Measurements from ENCODE around the gene POLK.
"Not testable (repeated sequence)": the region's sequence is repeated elsewhere in the genome, so short reads cannot be mapped to it uniquely, and the experiment has no call there.

The POLK gene

DNA sequence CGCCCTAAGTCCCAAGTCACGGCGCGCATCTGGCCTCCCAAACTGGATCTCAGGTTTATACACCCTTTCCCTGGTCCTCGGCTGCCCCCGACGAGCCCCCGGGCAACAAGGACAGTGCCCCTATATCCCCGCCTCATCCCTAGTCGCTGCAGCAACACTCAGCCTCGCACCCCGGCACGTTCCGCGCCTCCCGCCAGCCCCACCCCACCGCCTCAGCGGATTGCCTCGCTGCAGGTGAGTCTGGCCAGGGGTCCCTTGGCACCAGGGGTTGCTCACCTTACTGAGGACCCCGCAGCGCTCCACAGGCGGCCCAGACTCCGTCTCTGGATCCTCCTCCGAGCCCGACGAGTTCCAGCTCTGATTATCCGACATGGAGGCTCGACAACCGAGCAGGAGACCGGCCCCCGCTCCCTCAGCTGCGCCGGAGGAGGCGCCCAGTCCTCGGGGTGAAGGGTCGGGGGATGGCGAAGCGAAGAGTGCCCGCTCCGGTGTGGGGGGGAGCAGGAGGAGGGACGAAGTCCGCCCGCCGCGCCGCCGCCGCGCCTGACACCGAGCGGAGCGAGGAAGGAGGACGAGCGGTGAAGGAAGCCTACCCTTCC is 756 bp upstream of the POLK start:
- no peak for DNase-seq (ENCODE audit: low spot score)

DNA sequence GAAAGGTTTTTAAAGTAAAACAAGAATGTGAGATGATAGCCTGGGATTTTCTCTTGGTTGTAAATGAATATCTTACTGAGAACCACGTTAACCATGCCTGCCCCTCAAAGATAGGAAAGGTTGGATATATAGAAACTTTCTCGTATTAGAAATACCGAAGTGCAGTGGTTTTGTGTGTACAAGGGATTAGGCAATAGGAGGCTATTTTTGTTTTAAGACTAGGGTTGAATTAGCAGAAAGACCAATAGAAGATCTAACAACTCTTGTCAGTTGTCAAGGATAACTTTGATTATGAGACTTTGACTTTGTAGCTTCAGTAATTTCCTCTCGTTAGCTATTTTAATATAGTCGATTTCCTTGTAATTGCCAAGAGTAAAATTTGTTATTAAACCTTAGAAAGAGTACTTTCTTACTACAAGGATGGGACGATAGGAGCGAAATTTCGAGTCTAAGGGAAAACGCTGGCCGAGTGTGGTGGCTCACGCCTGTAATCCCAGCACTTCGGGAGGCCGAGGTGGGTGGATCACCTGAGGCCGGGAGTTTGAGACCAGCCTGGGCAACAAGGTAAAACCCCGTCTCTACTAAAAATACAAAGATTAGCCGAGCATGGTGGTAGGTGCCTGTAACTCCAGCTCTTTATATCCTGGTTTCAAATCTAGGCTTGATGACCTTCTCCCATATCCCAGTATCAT is 838 bp downstream of the POLK start:
- no peak for DNase-seq (ENCODE audit: low spot score)

DNA sequence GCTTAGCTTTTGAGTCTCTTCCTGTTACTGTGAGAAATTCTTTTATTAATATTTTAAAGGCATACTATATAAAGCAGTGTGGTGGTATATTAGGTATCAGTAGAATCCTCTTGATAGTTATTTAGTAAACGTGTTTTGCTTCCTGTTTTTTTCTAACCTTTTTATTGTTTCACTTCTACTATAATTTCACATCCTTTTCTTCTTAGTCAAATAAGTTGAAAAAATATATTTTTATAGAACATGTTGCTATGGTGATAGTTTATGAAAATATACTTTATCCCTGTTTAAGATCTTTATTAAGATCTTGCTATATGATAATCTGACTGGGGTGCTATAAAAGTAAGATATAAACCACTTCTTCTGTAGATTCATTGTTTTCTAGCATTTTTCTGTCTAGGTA is 2.1 kb downstream of the POLK start:
- no peak for DNase-seq (ENCODE audit: low spot score)

DNA sequence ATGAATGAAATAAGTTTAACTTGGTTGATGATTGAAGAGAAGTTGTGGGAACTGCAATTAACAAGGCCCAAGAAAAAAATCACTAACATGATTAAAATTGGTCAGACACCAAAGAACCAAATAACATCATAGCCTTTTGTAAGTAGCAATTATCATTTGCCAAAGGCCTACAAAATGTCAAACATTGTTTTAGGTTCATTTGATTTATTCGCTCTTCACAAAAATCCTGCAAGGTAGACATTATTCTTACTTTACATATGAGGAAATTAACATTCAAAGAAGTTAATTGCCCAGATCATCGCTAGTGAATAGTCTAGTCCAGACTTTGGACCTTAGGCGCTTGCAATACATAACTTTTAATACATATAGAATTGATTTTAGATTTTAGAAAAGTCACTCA is 2.6 kb downstream of the POLK start:
- no peak for DNase-seq (ENCODE audit: low spot score)

DNA sequence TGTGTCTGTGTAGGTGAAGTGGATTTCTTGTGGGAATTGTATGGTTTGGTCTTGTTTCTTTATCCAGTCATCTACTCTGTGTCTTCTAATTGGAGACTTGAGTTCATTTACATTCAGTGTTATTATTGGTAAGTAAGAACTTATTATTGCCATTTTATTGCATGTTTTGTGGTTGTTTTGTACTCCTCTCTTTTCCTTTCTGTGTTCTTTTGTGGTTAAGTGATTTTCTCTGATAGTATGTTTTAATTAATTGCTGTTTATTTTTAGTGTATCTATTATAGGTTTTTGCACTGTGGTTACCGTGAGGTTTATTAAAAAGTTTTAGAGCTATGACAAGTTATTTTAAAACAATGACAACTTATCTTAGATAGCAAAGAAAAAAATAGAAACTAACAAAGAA is 8.1 kb downstream of the POLK start:
- DNase-seq (ENCODE audit: low spot score): no peak

DNA sequence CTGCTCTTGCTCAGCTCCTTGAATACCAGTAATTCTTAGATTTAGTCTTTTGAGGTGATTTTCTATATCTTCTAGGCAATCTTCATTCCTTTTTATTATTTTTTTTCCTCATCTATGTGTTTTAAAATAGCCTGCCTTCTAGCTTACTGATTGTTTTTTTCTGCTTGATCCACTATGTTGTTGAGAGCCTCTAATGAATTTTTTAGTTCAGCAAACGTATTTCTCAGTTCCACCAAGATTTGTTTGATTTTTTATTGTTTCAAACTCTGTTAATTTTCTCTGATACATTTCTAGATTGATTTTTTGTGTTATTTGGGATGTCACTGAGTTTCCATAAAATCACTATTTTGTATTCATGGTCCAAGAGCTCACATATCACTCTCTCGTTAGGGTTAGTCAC is 9.5 kb downstream of the POLK start:
- no peak for DNase-seq (ENCODE audit: low spot score)

DNA sequence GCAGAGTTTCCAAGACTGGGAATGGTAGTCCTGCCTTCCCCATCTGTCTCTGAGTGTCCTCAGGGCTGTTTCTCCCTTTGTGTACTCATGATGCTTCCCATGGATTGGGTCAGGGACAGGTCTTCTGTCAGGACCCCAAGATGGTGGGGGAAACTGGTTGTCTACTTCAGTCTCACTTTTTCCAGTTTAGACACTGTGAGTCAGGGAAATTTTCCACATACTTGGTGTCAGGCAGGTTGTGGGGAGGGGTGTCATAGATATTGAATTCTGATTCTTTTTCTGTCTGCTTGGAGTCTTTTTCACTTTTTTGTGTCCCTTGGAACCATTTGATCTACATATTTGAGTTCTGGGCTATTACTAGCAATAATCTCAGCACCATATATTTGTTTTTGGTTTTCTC is 10.3 kb downstream of the POLK start:
- DNase-seq (ENCODE audit: low spot score): no peak

DNA sequence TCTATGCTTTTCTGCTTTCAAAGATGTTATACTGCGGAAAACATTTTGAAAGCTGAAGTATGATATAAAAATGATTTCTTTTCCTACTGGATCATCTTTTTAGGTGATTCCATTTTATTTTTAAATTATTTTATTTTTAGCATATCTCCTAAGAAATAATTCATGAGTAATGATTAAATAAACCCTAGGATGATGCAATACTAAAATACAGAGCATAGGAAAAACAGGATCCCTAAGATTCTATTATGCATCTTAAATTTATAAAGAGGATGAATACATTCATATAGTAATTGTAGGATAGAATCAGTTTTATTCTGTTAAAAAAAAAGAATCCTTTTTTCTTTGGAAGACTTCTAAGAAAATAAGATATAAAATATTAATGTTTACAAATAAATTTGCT is 10.9 kb downstream of the POLK start:
- DNase-seq (ENCODE audit: low spot score): no peak

DNA sequence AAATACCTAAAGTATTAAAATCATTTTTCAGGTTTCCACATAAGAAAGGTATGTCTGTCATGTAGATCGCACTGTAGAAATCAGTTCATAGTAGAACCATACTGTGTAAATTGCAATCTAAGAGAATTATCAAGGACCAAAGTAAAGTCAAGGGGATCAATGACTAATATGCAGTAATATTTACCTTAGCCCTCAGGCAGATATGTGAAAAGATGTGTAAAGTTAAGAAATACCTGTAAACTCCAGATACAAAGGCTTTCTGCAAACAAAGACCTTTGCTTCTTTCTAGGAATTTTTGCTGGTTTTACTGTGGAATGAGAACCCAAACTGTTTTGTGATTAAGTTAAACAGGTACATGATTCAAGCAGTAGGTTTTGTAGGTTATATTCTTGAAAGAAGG is 11.6 kb downstream of the POLK start:
- no peak for DNase-seq (ENCODE audit: low spot score)

DNA sequence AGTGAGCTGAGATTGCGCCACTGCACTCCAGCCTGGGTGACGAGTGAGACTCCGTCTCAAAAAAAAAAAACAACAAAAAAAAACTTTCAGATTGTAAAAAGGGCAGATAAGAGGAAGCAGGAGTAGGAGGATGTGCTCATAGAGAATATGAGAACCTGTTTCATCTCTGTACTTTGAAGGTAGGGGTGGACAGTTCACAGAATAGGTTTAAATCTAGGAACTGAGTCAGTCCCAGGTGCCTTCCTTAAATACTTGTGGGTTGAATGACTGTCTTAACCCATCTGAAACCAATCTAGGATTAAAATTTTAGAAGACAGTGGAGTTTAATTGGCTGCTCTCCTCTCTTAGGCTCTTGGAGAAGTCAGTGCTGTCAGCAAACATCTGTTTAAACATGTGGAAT is 12.4 kb downstream of the POLK start:
- no peak for DNase-seq (ENCODE audit: low spot score)

DNA sequence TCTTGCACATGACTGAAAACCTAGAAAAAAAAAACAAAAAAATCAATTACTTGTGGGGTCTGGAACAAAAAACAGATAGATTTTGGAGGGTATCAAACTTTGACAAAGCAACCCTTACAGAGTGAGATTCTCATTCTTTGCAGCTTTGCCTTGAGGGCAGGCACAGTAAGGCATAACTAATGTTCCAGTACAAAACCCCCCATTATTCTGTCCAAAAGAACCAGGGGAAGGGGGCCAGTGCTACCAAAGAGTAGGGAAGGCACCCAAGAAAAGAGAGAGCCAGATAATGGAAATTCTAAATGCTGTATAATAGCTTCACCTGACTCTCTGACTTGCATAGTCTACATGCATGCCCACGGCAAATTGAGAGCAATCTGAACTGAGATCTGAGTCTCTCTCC is 12.9 kb downstream of the POLK start:
- no peak for DNase-seq (ENCODE audit: low spot score)

DNA sequence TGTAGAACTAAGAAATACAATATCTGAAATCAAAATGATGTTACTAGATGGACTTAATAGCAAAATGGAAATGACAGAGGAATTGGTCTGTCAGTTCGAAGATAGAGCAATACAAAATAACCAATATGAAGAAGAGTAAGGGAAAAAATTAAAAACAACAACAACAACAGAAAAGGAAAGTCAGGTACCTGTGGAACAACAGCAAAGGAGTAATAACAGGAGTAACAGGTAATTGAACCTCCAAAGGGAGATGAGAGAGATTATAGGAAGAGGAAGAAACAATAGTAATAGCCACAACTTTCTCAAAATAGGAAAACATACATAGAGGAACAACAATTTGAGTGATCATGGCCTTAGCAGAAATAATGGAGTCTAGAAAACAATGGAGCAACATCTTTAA is 13.7 kb downstream of the POLK start:
- DNase-seq (ENCODE audit: low spot score): no peak

DNA sequence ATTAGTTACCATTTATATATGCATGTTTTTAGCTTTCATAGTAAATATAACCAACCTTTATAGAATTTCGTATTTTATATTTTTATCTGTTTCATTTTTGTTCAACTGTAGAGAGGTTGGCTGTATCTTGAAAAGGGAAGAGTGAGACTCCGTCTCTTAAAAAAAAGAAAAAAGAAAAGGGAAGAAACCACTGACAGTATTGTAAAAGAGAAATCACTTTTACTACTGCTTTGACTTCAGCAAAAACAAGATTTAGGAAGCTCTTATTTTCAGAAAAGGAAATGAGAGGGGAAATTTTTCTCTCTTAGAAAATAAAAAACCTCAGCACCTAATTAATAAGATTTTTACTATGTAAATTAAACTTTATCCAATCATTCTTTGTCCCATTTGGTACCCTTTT is 14.4 kb downstream of the POLK start:
- DNase-seq (ENCODE audit: low spot score): no peak

DNA sequence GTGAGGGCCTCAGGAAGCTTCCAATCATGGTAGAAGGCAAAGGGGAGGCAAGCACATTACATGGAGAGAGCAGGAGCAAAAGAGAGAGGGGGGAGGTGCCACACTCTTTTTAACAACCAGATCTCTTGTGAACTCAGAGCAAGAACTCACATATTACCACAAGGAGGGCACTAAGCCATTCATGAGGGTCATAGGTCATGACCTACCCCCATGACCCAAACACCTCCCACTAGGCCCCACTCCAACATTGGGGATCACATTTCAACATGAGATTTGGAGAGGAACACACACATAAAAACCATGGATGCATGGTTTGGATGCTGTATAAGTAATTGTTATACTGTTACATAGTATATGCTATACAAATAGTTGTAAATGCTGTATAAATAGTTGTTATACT is 17.5 kb downstream of the POLK start:
- no peak for DNase-seq (ENCODE audit: low spot score)

DNA sequence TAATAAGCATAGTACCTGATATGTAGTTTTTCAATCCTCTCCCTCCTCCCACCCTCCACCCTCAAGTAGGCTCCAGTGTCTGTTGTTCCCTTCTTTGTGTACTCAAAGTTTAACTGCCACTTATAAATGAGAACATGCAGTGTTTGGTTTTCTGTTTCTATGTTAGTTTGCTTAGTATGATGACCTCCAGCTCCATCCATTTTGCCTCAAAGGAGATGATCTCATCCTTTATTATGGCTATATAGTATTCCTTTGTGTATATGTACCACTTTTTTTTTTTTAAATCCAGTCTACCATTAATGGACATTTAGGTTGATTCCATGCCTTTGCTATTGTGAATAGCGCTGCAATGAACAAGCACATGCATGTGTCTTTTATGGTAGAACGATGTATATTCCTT is 20.5 kb downstream of the POLK start:
- DNase-seq (ENCODE audit: low spot score): no peak

DNA sequence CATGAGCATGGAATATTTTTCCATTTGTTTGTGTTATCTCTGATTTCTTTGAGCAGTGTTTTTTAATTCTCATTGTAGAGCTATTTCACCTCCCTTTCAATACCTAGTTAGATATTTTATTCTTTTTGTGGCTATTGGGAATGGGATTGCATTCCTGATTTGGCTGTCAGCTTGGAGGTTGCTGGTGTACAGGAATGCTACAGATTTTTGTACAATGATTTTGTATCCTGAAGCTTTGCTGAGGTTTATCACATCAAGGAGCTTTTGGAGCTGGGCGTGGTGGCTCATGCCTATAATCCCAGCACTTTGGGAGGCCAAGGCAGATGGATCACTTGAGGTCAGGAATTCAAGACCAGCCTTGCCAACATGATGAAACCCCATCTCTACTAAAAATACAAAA is 22.0 kb downstream of the POLK start:
- DNase-seq (ENCODE audit: low spot score): not testable (repeated sequence)

DNA sequence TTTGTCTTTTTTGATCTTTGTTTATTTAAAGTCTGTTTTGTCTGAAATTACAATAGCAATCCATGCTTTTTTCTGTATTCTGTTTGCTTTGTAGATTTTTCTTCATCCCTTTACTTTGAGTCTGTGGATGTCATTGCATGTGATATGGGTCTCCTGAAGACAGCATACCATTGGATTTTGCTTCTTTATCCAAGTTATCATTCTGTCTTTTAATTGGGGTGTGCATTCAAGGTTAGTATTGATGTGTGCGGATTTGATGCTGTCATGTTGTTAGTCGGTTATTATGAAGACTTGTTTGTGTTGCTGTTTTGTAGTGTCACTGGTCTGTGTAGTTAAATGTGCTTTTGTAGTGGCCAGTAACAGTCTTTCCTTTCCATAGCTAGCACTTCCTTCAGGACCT is 23.0 kb downstream of the POLK start:
- no peak for DNase-seq (ENCODE audit: low spot score)

DNA sequence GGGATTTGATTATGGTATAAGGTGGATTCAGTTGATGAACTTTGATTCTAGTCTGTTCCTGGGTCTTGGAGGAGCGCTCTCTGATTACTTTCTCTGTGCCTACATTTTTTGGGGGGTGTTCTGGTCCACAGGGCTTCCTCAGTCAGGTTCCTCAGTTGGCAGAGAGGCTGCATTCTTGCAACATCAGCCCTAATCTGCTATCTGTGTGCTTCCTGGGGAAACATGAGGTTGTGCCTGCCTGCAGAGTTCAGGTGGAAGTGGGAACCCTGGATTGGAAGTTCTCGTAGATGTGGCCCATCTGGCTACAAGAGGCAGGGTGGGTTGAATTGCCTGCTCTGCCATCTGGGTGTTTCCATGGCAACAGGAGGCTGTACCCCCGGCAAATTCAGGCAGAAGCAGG is 24.5 kb downstream of the POLK start:
- DNase-seq (ENCODE audit: low spot score): no peak

DNA sequence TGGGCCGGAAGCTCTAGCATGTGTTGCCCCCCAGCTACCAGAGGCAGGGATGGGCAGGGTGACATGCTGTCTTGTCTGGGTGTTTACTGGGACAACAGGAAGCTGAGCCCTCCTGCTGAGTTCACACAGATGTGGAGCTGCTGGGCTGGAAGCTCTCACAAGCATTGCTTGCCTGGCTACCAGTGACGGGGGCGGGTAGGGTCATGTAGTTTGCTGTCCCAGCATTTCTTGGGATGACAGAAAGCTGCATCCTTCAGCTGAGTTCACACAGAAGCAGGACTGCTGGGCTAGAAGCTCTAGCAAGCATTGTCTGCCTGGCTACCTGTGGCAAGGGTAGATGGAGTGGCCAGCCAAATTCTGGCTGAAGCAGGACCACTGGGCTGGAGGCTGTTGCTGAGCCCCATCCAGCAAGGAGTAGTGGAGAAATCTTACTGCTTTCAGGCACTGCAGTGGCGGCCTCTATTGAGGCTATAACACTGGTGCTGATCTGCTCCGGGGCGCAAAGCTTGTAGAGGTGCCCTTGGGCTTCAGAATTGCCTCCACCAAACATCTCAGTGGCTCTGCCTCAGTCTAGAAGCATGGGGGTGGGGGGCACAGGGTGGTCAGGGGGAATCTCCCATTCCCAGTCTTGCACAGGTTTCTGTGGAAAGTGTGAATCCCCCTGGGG is 25.1 kb downstream of the POLK start:
- no peak for DNase-seq (ENCODE audit: low spot score)

DNA sequence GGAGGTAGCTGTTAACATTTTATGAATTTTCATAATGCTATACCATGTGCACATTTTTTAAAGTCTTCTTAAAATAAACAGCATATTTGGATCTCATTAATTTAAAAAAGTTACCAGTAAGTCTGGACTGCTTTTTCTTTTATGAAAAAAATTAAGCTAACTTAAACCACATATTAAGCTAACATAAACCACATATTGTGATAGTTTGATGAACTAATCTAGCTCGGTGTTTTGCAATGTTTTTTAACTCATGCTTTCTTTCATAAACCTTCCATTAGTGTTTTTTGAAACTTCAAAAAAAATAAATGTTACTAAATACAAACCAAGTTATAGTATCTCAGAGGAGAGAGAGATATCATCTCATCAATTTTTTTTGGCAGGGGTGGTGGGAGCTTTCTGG is 26.5 kb downstream of the POLK start:
- no peak for DNase-seq (ENCODE audit: low spot score)

DNA sequence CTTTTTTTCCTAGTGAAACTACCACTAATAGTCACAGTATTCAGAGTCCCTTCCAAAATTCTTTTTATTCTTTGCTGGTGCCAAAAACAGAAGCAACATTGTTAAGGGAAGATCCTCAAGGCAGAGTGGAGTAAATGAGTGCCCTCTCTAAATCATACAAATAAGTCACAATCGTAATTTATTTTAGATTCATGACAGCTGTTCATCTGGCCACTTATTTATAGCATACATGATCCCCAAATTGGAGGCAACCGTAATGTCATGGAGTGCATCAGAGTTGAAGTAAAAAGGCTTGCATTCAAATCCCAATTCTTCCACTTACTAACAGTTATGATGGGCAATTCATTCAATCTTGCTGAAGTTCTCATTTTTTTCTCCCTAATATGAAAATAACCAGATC is 33.4 kb downstream of the POLK start:
- no peak for DNase-seq (ENCODE audit: low spot score)

DNA sequence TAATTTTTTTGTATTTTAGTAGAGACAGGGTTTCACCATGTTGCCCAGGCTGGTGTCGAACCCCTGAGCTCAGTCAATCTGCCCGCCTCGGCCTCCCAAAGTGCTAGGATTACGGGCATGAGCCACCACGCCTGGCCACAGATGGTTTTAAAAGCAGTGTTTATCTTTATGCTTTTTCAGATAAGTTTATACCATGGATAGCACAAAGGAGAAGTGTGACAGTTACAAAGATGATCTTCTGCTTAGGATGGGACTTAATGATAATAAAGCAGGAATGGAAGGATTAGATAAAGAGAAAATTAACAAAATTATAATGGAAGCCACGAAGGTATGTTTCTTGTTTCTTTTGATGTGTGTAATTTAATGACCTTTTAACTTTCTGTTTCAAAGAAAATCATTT is 35.1 kb downstream of the POLK start:
- no peak for DNase-seq (ENCODE audit: low spot score)

DNA sequence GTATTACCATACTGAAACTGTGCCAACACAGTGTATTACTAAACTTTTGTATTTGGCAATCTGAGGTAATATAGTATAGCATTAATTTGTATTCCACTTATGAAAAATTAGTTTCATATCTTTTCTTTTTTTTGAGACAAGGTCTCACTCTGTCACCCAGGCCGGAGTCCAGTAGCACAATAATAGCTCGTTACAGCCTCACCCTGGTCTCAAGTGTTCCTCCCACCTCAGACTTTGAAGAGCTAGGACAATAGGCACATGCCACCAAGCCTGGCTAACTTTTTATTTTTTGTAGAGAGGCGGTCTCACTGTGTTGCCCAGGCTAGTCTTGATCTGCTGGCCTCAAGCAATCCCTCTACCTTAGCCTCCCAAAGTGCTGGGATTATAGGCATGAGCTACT is 36.1 kb downstream of the POLK start:
- no peak for DNase-seq (ENCODE audit: low spot score)

DNA sequence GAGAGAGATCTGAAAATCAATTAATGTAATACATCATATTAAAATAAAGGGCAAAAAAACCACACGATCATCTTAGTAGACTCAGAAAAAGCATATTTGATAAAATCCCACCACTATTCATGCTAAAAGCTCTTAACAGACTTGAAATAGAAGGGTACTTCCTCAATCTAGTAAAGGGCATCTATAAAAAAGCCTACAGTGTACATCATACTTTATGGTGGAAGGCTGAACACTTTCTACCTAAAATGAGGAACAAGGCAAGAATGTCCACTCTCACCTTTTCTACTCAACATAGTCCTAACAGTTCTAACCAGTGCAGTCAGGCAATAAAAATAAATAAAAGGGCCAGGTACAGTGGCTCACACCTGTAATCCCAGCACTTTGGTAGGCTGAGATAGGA is 38.9 kb downstream of the POLK start:
- no peak for DNase-seq (ENCODE audit: low spot score)
